Eye (tissue), 1 donor: ENCODE measurements around the gene ABHD16B.
A peak's percentile ranks its signal among the peaks of the same experiment; 100 is the strongest.

Experiments used
- DNase-seq: peaks from one replicate; pipeline ENCODE4 v3.0.0-alpha.2; 2015

Gene ABHD16B

GRCh38 chr20:63881451-63882226 is 20.3 kb downstream of the ABHD16B start:
- no peak for DNase-seq

DNA sequence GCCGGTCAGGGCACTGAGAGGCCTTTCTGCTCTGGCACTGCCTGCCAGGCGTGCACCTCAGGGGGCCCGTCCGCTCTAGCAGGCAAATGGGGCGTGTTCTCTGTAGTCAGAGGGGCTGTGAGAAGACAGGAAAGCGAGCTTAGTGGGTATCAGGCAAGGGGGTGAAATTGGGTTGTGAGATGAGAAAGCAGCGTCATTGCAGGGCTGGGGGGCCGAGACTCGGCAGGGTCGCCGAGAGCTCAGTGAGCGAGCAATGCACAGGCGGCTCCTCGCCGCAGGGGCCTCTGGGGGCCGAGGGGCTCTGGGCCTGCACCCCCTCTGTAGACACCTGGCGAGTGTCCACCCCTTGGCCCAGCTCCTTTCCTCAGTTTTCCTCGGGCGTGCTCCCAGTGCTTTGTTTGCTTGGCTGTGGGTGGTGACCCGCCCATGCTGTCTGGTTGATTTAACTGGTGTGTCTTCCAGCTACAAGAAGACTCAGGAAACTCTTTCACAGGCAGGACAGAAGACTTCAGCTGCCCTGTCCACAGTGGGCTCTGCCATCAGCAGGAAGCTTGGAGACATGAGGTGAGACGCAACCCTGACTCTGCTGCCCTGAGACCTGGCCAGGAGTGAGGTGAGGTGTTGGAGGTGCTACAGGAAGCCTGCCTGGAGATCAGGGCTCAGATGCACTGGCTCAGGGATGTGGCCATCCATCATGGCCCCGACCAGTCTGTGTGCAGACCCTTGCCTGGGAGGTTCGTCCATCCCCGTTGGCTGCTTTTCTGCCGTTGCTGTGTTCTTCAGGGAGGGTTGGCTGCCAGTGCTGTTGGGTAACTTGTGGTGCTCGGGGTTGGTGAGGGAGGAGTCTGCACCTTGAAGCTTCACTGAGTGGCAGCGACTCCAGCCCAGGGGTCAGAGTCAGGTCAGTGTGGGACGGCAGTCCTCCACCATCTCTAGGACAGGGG is 21.2 kb downstream of the ABHD16B start:
- no peak for DNase-seq

DNA sequence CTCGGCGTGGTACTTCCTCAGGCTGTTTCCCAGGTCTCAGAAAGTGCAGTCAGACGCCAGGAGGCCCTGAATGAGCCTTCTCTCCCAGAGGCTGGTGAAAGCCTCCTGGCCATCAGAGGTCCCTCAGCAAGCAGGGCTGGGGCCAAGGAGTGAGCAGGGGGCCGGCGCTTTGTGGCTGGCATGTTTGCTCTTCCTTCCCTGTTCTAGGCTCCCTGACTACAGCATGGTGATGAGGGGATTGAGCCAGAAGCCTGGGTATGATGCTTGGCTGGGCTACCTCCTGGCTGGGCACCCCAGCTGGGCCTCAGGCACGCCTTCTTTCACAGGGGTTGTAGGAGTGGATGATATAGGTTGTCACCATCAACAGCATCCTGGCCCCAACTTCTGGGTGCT is 21.9 kb downstream of the ABHD16B start:
- no peak for DNase-seq

- DNase-seq: no peak
These were observed 23.4 kb downstream of the ABHD16B start for GRCh38 chr20:63884506-63885263.

DNA sequence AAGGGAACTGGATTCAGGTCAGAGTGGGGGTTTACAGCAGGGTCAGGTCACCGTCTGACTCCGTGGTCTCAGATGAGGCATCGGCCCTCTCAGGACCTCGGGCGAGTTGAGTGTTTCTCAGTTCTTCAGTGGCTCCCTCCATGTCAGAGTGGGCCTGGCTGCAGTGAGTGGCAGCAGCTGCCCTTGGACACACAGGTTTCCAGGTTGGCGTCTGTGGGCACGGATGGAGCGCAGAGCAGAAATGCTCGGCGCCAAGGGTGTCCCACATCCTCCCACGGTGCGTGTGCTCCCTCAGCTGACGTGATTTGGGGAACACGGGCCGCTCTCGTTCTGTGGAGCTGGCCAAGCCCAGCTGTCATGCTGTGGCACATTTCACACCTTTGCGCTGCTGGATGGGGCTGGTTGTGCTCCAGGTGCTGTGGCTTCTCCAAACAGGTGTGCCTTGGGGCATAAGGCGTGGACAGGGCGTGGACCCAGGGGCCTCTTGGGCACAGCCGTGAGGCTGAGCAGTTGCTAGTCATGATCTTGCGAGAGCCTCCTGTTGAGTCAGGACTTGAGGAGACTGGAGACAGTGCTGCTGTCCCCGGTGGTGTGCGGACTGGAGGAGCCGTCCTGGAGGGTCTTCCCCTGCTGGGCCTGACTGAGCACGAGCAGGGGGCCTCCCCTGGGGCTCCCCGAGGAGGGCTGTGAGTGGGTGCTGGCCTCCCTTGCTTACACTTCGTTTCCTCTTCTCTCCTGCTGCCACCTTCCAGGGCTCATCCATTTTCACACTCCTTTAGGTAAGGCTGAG is 24.2 kb downstream of the ABHD16B start:
- no peak for DNase-seq

GRCh38 chr20:63886054-63886419 is 24.7 kb downstream of the ABHD16B start:
- DNase-seq: no peak

DNA sequence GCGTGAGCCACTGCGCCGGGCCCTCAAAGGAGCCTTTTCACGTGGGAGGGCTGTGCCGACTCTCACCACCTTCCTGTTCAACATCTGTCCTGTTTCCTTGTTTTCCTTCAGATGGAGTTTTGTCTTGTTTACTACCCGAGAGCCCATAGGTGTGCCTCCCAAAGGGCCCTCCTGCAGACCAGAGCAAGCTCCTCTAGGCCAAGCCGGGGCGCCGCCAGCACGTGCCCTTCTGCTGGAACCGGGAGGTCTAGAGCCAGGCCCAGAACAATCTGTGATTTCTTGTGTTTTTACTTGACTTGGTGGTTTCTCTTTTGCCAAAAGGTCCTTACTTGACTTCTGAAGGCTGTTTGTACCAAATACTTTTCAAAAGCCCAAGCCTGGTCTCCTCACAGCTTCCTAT is 25.6 kb downstream of the ABHD16B start:
- no peak for DNase-seq

GRCh38 chr20:63889241-63890200 is 28.2 kb downstream of the ABHD16B start:
- DNase-seq: no peak

- no peak for DNase-seq
These were observed 28.9 kb downstream of the ABHD16B start for GRCh38 chr20:63890201-63890576.

- DNase-seq: no peak
These were observed 29.3 kb downstream of the ABHD16B start for GRCh38 chr20:63890616-63891015.

DNA sequence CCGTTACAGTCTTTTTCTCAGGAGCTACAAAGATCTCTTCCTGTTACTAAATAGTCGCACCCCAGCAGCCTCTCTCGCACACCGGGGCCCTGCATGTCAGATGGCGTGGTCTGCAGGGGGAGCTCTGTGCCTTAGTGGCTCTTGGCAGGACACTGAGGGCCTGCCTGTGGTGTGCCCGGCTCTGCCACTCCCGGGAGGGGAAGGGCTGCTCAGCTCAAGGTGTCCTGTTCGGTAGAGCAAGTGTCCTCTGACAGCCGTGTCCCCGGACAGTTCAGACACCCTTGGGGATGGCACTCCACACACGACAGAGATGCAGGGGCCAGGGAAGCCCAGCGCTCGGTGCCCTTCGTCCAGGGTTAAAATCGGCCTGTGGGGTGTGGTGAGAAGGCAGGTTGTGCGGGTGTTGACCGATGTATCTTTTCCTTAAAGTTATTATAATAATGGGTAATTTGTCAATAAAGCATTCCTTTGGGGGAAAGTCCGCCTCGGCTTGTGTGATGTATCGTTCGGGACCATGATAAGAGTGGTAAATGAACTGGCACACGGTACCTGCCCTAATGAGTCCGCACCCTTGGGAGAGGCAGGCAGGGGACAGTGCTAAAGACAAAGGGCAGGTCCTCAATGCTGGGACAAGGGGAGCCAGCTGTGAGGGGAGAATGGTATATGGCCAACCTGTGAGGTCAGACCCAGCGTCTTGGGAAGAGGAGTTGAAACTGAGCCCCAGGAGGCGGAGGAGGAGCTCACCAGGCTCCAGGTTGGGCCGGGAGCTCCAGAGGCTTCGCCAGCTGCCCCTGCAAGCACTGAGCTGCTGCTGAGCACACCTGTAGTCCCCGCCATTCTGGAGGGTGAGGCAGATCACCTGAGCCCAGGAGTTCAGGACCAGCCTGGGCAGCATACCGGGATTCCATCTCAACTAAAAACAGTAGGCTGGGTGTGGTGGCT is 30.0 kb downstream of the ABHD16B start:
- no peak for DNase-seq

GRCh38 chr20:63892402-63892801 is 31.1 kb downstream of the ABHD16B start:
- no peak for DNase-seq

DNA sequence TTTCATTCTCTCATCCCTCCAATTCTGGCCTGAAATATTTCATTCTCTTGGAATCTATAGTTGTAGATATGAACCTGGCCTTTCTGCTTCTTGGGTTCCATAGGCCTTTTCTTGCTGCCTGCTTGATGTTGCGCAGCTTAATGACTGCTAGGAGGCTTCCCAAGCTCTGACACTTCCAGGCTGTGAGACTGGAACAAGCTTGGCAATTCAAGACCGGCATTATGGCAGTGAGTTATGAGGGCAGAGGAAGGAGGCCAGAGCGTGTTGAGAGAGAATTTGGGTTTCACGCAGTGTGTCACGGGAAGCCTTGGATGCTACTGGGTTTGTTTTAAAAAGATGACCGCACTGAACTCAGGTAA is 32.7 kb downstream of the ABHD16B start:
- DNase-seq: no peak

DNA sequence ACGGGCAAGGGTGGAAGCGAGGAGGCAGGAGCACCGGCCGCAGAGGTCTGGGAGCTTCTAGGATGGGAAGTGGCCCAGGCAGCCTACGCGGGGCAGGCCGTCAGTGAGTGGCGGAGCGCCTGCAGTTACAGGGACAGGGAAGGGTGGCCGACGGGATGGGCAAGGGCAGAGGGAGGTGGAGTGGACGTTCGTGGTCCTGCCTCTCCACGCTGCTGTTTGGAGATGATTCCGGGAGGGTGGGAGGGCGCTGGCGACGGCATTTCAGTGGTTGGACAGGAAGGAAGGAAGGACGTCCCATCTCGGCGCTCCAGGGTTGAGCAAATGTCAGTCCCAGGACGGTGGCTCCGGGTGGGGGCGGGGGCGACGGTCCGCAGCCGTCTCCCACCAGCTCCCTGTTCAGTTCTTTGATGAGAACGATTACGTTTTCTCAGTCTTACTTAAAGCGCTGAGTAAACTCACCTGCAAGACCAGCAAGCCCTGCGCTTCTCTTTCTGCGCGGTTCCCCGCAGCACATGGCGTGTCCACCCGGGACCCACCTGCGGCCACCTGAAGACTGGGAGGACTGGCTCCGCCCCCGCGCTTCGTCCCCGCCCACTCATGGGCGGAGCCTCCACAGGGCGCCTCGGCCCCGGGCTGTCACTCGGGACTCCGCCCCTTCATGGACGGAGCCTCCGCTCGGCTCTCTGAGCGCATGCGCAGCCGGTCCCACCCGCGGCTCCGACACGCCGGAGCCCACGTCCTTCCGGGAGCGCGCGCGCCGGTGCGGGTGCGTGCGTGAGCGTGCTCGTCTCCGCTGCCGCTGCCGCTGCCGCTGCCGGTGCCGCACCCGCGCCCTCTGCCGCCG is 33.3 kb downstream of the ABHD16B start, which contains the start of gene DNAJC5:
DNAJC5 (plus strand) TSS at position 769 of the 844 bp plus-strand sequence. CDS start 33,220 bp downstream, outside the sequence.
- peak; percentile 98 for DNase-seq

GRCh38 chr20:63895202-63895951 is 34.1 kb downstream of the ABHD16B start:
- no peak for DNase-seq

GRCh38 chr20:63895952-63896263 is 34.6 kb downstream of the ABHD16B start:
- peak; percentile 51 for DNase-seq

- peak; percentile 41 for DNase-seq
These were observed 35.2 kb downstream of the ABHD16B start for GRCh38 chr20:63896264-63897105.
